HFF-Myc (cell line): ENCODE measurements around the gene YBX2.

ENCODE experiments used
- DNase-seq: peaks from one replicate; pipeline ENCODE4 v3.0.0-alpha.2; 2011; ENCODE audit warnings: low read depth; ENCODE audit errors: extremely low read depth
- H3K4me3 ChIP-seq: replicated peaks from 2 replicates; pipeline ENCODE4 v1.5.1; 2011; ENCODE audit warnings: low read depth, mild to moderate bottlenecking, control low read depth, low read length
- TF ChIP-seq, protein P1 (sequence below): IDR thresholded peaks from 2 replicates; pipeline ENCODE4 v1.5.1; 2012; ENCODE audit warnings: mild to moderate bottlenecking, low read depth, low read length, control low read depth; ENCODE audit errors: missing control alignments

YBX2 gene

DNA sequence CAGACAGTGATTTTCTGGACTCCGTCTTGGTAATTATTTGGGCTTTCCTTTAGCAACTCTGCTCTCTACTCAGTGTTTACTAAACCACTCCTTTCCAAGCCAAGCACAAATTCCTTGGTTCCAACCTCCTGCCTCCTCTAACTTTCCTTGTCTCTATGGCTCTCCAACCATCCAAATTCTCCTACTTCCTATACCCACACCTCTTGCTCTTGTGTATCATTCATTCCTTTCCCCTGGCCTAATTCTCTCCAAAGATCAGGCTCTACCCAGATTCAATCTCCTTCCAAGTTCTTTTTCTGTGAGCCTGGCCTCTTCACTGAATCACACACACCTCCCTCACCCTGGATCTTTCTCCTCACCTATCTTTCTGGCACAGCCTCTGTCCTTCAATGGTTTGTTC lies 33.6 kb upstream of the YBX2 start:
- TF ChIP-seq, protein P1, sequence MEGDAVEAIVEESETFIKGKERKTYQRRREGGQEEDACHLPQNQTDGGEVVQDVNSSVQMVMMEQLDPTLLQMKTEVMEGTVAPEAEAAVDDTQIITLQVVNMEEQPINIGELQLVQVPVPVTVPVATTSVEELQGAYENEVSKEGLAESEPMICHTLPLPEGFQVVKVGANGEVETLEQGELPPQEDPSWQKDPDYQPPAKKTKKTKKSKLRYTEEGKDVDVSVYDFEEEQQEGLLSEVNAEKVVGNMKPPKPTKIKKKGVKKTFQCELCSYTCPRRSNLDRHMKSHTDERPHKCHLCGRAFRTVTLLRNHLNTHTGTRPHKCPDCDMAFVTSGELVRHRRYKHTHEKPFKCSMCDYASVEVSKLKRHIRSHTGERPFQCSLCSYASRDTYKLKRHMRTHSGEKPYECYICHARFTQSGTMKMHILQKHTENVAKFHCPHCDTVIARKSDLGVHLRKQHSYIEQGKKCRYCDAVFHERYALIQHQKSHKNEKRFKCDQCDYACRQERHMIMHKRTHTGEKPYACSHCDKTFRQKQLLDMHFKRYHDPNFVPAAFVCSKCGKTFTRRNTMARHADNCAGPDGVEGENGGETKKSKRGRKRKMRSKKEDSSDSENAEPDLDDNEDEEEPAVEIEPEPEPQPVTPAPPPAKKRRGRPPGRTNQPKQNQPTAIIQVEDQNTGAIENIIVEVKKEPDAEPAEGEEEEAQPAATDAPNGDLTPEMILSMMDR: no peak
- DNase-seq: no peak
- H3K4me3 ChIP-seq: peak overlapping the region; percentile 89

DNA sequence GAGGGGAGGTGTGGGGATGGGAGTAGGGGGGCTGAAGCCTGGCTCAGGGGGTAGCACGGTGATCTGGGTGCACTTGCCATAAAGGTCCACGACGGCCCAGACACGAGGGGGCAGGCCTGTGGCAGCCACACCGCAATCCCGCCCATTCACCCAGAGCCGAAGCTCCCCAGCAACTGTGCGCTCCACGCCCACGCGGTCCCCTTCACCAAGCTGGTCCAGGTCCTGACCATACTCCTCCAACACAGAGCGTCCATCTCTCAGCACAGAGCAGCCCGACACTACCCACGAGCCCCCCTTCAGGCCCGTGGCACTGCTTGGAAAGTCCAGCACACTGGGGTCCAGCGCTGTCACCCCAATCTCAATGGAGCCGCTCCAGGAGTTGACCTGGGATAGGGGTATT lies 33.1 kb upstream of the YBX2 start:
- TF ChIP-seq, protein P1: no peak
- H3K4me3 ChIP-seq: no peak overlapping the region
- no peak for DNase-seq

DNA sequence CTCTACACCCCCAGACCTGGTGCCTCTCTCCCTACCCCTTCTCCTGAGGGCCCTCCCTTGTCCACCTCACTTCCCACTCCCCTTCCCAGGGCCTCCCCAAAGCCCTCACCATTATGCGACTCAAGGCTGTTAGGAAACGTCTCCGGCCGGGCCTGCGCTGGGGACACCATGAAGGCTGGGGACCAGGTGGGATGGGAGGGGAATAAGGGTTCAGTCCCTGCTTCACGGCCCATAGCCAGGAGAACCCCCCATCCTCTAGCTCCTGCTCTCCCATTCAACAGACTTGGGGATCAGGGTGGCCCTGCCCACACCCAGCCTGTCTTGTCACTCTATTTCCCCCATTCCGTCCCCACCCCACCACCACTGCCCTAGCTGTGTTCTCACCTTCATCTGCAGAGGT lies 32.6 kb upstream of the YBX2 start:
- TF ChIP-seq, protein P1: no peak
- no peak overlapping the region for H3K4me3 ChIP-seq
- DNase-seq: no peak

DNA sequence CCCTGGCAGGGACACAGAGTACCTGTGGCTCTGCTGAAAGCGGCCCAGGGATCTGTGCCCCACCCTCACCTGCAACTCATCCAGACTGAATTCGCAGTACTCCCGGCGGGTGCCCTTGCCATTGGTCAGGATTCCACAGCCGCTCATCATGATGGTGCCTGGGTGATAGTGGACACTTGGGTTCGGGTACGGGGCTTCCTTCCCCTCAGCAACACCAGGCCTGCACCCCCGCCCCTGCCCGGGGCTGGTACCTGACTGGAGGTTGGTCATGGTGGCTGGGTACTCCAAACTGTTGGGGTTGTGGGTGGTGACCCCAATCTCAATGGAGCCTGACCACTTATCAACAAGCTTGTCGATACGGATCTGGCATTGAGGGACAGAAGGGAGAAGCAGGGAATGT lies 31.7 kb upstream of the YBX2 start:
- no peak overlapping the region for H3K4me3 ChIP-seq
- DNase-seq: no peak
- TF ChIP-seq, protein P1: no peak

DNA sequence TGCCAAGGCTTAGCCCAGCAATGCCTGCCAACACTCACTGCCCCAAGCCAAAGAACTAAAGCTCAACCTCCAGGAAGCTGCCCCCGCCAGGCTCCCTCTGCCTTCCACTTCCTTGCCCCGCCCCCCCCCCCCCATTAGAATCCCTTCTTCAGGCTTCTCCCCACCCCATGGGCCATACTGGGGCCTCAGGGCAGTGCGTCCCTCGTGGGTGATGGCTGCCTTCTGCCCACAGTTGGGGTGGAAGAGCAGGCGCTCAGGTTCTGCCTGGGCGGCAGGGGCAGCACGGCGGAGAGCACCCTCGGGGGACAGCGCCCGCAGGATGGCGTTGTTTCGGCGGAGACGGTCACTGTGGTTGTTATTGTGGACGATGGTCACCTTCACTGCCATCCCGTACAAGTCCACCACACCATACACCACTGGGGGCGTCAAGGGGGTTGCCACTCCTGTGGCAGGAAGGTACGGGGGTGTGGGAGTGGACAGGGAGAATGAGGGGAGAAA lies 30.6 kb upstream of the YBX2 start:
- TF ChIP-seq, protein P1: no peak
- DNase-seq: no peak

DNA sequence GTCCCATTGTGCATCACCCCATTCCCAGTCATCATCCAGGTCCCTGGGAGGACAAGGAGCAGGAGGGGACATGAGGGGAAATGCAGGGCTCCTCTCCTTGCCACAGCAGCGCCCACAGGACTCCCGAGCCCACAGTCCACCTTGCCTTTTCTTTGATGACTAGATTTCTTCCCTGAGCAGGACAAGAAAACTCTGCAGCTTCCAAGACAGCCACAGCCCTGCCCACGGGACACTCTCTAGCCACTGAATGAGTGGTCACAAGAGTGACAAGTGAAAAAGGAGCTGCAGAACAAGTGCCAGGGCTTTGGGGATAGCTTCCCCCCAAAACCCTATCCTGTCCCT lies 30.0 kb upstream of the YBX2 start:
- no peak overlapping the region for H3K4me3 ChIP-seq
- no peak for DNase-seq
- TF ChIP-seq, protein P1: no peak

More for the DNA sequence above, 30.6 kb upstream of the YBX2 start:
- H3K4me3 ChIP-seq: no peak overlapping the region

DNA sequence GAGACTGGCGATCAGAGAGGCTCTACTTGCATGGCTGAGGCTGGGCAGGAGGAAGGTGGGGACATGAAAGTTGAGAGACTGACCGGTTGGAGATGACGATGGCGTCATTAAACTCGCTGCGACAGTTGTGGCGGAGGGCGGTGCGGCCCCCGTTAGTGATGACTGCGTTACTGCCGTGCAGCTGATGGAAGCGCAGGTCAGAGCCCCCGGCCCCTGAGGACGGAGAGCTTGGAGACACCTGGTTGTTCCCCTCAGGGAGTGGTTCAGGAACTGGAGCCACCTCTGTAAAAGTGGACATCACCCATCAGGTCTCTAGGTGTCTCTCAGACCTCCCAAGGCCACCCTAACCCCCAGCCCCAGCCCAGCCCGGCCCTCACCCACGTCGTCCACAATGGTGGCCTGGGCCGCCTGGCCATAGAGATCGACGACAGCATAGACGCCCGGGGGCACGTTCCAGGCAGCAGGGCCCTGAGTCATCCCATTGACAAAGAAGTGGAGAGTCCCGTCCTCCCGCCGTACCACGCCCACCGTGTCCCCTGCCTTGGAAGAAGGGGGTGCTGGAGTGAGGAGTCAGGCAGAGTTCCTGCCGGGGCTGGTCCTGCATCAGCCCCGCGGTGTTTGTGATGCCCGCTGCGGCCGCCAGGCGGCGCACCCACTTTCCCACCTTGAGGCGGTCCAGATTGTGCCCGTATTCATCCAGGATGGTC lies 29.4 kb upstream of the YBX2 start:
- no peak overlapping the region for H3K4me3 ChIP-seq
- no peak for DNase-seq
- TF ChIP-seq, protein P1: peak; percentile 95
